Pancreas (tissue), 10 donors: ENCODE data around the gene LCE1C. TPM values are rescaled to one million over a fixed set of nuclear protein-coding genes. Genes with fewer than 3 reads are reported as not detected.

Source experiments
- ATAC-seq, 4 donors: fragments of 200-7000 bp; cut with Tn5 transposase; one replicate each; pipeline versions ENCODE4 v1.8.0 to v1.9.1; 2020; ENCODE audit warnings: mild to moderate bottlenecking in 4 of 4, moderate library complexity in 4 of 4
- DNase-seq, 6 donors: peaks; one replicate each; pipeline ENCODE4 v3.0.0-alpha.2; 2020
- FAIRE-seq: peaks from 2 replicates; lab custom pipeline; 2012; peaks lifted over from hg19 to GRCh38; lab: Jason Lieb, UNC
- H3K27ac ChIP-seq, 4 donors: fragments of 200-600 bp; sonication (generic); 1 replicate in 3 of 4; 2 replicates in 1 of 4; pipeline versions ENCODE4 v1.5.0 to v1.8.0; 2020
- H3K27me3 ChIP-seq, 4 donors: fragments of 200-600 bp; one replicate each; pipeline ENCODE4 v1.8.0; 2021
- H3K36me3 ChIP-seq, 3 donors: fragments of 200-600 bp; sonication (generic) in 1 of 3; one replicate each; pipeline versions ENCODE4 v1.5.0 to v1.8.0; 2020 to 2021
- H3K4me1 ChIP-seq, 3 donors: fragments of 200-600 bp; one replicate each; pipeline ENCODE4 v1.8.0; 2021
- H3K4me3 ChIP-seq, 4 donors: fragments of 200-600 bp; sonication (generic) in 2 of 4; one replicate each; pipeline versions ENCODE4 v1.5.0 to v1.8.0; 2020 to 2021
- H3K9me3 ChIP-seq, 4 donors: fragments of 200-600 bp; one replicate each; pipeline ENCODE4 v1.8.0; 2021
- WGBS, 2 donors: extraction: QIAGEN DNeasy Blood & Tissue Kit; methylation state at CpG; one replicate each; pipeline ENCODE4 v1.1.7; 2013; 5-methylcytosine and 5-hydroxymethylcytosine counted together
- intact Hi-C, 3 donors: fragments of 100-400 bp; cut with DNase I; formaldehyde crosslinking; loops; one replicate each; pipeline versions ENCODE4 v1.11.1 to v1.14.2; 2022
- polyA plus RNA-seq, 2 donors: library from polyadenylated mRNA; stranded (reverse); fragments of 200-250 nt; gene quantifications; one replicate each; pipeline ENCODE4 v1.2.3, GENCODE V29; 2013
- total RNA-seq, 6 donors: library from RNA; stranded (reverse); fragmentation: NEBNext Ultra II Directional in 4 of 6; extraction: Animal tissue kit (Norgen Biotek cat#: 25700) in 4 of 6; gene quantifications; one replicate each; pipeline versions ENCODE4 v1.2.1 to v1.2.4, GENCODE V29; 2021 to 2023
- TF ChIP-seq, protein P1 (sequence below), 4 donors: fragments of 200-600 bp; sonication (generic) in 3 of 4; IDR thresholded peaks; one replicate each; pipeline versions ENCODE4 v1.5.0 to v1.8.0; 2021; ENCODE audit warnings: antibody characterized with exemption in 4 of 4
- donor health status: healthy with polysubstance abuse.
- donor health status: DM: no; HTN: no; CAD: no; lungs with moderate emphysema.
- donor health status: DM: no; HTN: no; CAD: no.
- donor health status: control.
- donor health status: control.
- donor health status: Bipolar disorder and iron deficiency.
- donor health status: DM: yes; HTN: yes; CAD: no.
- donor health status: DM: no; HTN: no; CAD: no.
- donor health status: DM: no; HTN: no; CAD: no.
- donor health status: DM: yes; HTN: yes; CAD: no.

Gene LCE1C
- total and polyA plus RNA-seq, 8 donors = not detected

GRCh38 chr1:152801333-152801732 lies 5.1 kb downstream of the LCE1C start:
- intact Hi-C loops = no loop called here
- FAIRE-seq (no peak), ATAC-seq (no peak), DNase-seq (no peak)
- no peaks in the 10 kb centered on the region for H3K9me3 ChIP-seq
- no peak overlapping the region for H3K27ac ChIP-seq
- H3K27me3 ChIP-seq = peaks cover 0 to 3% (median 0%) of the 10 kb centered on the region in 4 donors
- no peaks in the 10 kb centered on the region for H3K4me1 ChIP-seq
- H3K4me3 ChIP-seq = no peak overlapping the region
- H3K36me3 ChIP-seq = no peaks in the 10 kb centered on the region
- 45 to 48% methylated on average over 1 of the region's 1 CpG for WGBS, 2 donors
- TF ChIP-seq, protein P1, sequence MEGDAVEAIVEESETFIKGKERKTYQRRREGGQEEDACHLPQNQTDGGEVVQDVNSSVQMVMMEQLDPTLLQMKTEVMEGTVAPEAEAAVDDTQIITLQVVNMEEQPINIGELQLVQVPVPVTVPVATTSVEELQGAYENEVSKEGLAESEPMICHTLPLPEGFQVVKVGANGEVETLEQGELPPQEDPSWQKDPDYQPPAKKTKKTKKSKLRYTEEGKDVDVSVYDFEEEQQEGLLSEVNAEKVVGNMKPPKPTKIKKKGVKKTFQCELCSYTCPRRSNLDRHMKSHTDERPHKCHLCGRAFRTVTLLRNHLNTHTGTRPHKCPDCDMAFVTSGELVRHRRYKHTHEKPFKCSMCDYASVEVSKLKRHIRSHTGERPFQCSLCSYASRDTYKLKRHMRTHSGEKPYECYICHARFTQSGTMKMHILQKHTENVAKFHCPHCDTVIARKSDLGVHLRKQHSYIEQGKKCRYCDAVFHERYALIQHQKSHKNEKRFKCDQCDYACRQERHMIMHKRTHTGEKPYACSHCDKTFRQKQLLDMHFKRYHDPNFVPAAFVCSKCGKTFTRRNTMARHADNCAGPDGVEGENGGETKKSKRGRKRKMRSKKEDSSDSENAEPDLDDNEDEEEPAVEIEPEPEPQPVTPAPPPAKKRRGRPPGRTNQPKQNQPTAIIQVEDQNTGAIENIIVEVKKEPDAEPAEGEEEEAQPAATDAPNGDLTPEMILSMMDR (IDR thresholded peaks at IDR 0.05) = no peak

GRCh38 chr1:152796421-152796820 lies 10.0 kb downstream of the LCE1C start, which contains the start of gene LCE1D:
Gene LCE1D (plus strand): TSS chr1:152796721. CDS start chr1:152797795, 1,074 bp downstream.
- no peaks in the 10 kb centered on the region for H3K4me1 ChIP-seq
- H3K36me3 ChIP-seq = no peaks in the 10 kb centered on the region
- H3K9me3 ChIP-seq = no peaks in the 10 kb centered on the region
- no peak within 1 kb of the TSS for H3K27ac ChIP-seq
- ATAC-seq (no peak), DNase-seq (no peak), FAIRE-seq (no peak)
- peaks cover 0 to 3% (median 0%) of the 10 kb centered on the region in 4 donors for H3K27me3 ChIP-seq
- TF ChIP-seq, protein P1 (IDR thresholded peaks at IDR 0.05) = no peak
- WGBS, 2 donors = 25 to 33% methylated on average over 3 of the region's 3 CpGs
- no peak within 1 kb of the TSS for H3K4me3 ChIP-seq
- intact Hi-C loops = no loop called here

DNA sequence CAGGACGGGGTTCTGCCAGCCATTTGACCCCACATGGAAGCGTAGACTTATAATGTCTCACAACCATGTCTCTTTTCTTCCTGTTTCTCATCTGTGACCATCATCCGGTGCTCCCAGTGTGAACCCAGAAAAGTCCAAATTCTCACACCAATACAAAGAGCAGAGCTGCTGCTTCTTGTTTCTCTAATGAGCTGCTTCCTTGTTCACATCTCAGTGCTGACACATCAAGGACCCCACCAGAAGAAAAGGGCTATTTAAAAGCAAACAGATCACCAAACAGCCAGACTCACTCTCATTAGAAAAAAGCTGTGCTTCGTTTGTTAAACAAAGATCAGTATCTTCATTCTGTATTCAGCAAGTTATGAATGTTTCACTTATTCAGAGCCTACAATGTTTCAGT lies 10.8 kb downstream of the LCE1C start:
- intact Hi-C loops = no loop called here
- H3K4me1 ChIP-seq = no peaks in the 10 kb centered on the region
- no peak overlapping the region for H3K4me3 ChIP-seq
- no peaks in the 10 kb centered on the region for H3K9me3 ChIP-seq
- peaks cover 0 to 3% (median 0%) of the 10 kb centered on the region in 4 donors for H3K27me3 ChIP-seq
- FAIRE-seq = no peak
- 30 to 41% methylated on average over 4 of the region's 4 CpGs for WGBS, 2 donors
- DNase-seq = no peak
- H3K36me3 ChIP-seq = no peaks in the 10 kb centered on the region
- TF ChIP-seq, protein P1 (IDR thresholded peaks at IDR 0.05) = no peak
- no peak for ATAC-seq
- no peak overlapping the region for H3K27ac ChIP-seq

- Histone ChIP-seq H3K4me3 (no peak within 1 kb of the TSS), H3K9me3 (no peaks in the 10 kb centered on the region), H3K4me1 (no peaks in the 10 kb centered on the region), H3K27ac (no peak within 1 kb of the TSS), H3K27me3 (no peaks in the 10 kb centered on the region), H3K36me3 (no peaks in the 10 kb centered on the region)
- TF ChIP-seq, protein P1 (IDR thresholded peaks at IDR 0.05) = no peak
- intact Hi-C loops = no loop called here
- 33 to 50% methylated on average over 2 of the region's 2 CpGs for WGBS, 2 donors
- DNase-seq (no peak), ATAC-seq (no peak), FAIRE-seq (no peak)
Observed at GRCh38 chr1:152786077-152786476, 20.4 kb downstream of the LCE1C start, which contains the start of gene LCE1E. Gene LCE1E (plus strand): TSS chr1:152786257. CDS start chr1:152787300, 1,043 bp downstream.

DNA sequence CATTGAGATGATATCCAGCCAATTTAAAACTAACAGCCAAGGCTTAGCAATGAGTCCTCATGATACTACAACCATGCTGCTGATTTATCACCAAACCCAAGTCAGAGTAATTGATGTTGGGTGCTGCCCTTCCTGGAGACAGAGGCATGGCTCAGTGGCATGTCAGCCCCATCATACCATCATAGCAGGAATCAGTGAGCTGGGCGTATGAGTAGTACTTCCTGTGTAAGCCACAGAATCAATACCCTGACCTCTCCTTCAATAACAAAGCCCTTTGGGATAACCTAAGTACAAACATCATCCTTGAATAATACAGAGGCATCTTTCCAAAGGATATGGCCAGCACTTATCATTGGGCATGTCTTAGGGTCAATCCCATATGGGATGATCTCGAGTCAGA lies 23.4 kb downstream of the LCE1C start:
- TF ChIP-seq, protein P1 (IDR thresholded peaks at IDR 0.05) = no peak
- Histone ChIP-seq H3K4me3 (no peak overlapping the region), H3K27me3 (peaks cover 0 to 8% (median 0%) of the 10 kb centered on the region in 4 donors), H3K9me3 (no peaks in the 10 kb centered on the region), H3K36me3 (no peaks in the 10 kb centered on the region), H3K27ac (no peak overlapping the region), H3K4me1 (no peaks in the 10 kb centered on the region)
- intact Hi-C loops = no loop called here
- 32 to 45% methylated on average over 2 of the region's 2 CpGs for WGBS, 2 donors
- no peak for ATAC-seq
- no peak for DNase-seq
- no peak for FAIRE-seq
